ENCODE data around the gene MAPK12. TPM values are rescaled to one million over a fixed set of nuclear protein-coding genes. Genes with fewer than 3 reads are reported as not detected.

The MAPK12 gene
- total and polyA plus RNA-seq, 10 of the 15 experiments (the other 5 are each of a cell fraction or from before 2014, with no cell fraction given), result 1.1 to 38.9 (median 16.3) TPM

DNA sequence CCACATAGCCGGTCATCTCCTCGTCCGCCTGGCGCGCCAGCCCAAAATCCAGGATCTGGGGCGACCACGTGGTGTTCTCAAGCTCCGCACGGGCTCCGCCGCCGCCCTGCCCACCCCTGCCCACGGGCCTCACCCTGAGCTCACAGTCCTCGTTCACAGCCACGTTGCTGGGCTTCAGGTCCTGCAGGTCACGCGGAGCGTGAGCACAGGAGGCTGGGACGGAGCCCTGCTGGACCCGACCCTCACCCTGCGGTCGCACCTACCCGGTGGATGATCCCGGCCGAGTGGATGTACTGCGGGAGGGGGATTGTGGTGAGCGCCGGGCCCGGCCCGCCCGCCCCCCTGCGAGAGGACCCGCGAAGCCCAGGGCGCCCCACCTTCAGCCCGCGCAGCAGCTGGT, 5.5 kb upstream of the MAPK12 start (continued):
- TF ChIP-seq POLR2AphosphoS2 (IDR thresholded peaks at IDR 0.05; ENCODE audit: low read depth, low read length) (no peak), GATAD2B (conservative IDR thresholded peaks at IDR 0.05; ENCODE audit: low read depth) (no peak), BHLHE40 (IDR thresholded peaks at IDR 0.05; ENCODE audit: borderline replicate concordance in 1 of 2, low read depth in 2 of 2, low read length in 1 of 2) (no peak)
- TF ChIP-seq, protein P1, sequence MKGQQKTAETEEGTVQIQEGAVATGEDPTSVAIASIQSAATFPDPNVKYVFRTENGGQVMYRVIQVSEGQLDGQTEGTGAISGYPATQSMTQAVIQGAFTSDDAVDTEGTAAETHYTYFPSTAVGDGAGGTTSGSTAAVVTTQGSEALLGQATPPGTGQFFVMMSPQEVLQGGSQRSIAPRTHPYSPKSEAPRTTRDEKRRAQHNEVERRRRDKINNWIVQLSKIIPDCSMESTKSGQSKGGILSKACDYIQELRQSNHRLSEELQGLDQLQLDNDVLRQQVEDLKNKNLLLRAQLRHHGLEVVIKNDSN (IDR thresholded peaks at IDR 0.05; ENCODE audit: borderline replicate concordance, extremely low read length, insufficient read depth, low read depth, low read length), result no peak

DNA sequence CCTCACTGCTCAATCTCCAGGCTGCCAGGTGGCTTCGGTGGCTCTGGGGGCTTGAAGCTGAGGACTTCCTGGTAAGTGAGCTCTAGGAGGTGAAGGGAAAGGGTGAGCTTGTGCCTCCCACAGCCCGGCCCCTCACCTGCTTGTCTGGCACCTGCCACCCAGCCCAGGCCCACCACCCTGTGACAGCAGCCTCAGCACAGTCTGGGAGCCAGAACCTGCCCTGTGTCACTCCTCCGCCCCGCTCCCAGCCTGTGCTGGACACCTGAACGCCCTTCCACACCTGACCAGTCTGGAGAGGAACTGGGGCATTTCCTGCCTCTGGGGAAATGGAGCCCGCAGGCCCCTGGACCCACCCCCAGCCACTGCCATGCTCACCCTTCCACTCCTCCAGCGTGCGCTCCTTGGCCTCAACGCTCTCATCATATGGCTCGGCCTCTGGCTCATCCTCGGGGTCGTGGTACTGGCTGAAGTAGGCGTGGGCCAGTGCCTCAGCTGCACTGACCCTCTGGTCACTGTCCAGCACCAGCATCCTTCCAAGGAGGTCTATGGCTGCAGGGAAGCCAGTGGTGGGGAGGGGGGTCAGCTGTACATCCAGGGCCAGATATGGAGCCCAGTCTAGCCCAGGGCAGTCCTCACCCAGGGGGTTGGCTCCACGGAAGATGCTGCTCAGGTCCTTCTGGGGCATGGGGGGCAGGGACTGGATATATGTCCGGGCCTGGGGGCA, 3.6 kb upstream of the MAPK12 start:
- no peaks in the 10 kb centered on the region for H3K36me3 ChIP-seq (ENCODE audit: control insufficient read depth in 2 of 2, insufficient read depth in 2 of 2, low read length in 1 of 2)
- no peaks in the 10 kb centered on the region for H3K27me3 ChIP-seq (replicated peaks in 1 of 2; ENCODE audit: control insufficient read depth in 2 of 2, insufficient read depth in 2 of 2, low read length in 1 of 2)
- ATAC-seq (no peak), FAIRE-seq (no peak), DNase-seq (ENCODE audit: low read depth, low spot score) (no peak)
- no peak overlapping the region for H3K27ac ChIP-seq (ENCODE audit: control insufficient read depth, insufficient read depth)
- no TSS peak for BruUV-seq (replicated peaks)
- H4K20me1 ChIP-seq (ENCODE audit: control insufficient read depth, insufficient read depth), result no peaks in the 10 kb centered on the region
- SMC1A ChIA-PET (ENCODE audit: uncharacterized antibody, unreplicated experiment), result interaction anchor here (0.6 kb wide), 1 partner anchor 30 kb away, joined by 3 read pairs; no protein-coding TSS in a partner anchor
- peaks cover 8% of the 10 kb centered on the region for H3K79me2 ChIP-seq (ENCODE audit: control insufficient read depth, insufficient read depth, low read length)
- intact Hi-C loops (cut with micrococcal nuclease; ENCODE audit: unreplicated experiment) (no loop called here), in situ Hi-C loops (cut with MboI) (no loop called here)
- H3K4me3 ChIP-seq, result no peak overlapping the region
- RAD21 ChIA-PET (ENCODE audit: unreplicated experiment), result no interaction called here
- 79% methylated on average over 15 of the region's 15 CpGs for WGBS (ENCODE audit: insufficient coverage, insufficient replicate concordance, low lambda C conversion rate, missing lambda C conversion rate)
- no peak overlapping the region for H3K9ac ChIP-seq (ENCODE audit: control insufficient read depth, insufficient read depth, low read length)
- H3K4me1 ChIP-seq (ENCODE audit: control insufficient read depth, insufficient read depth, low read length), result peaks cover 14% of the 10 kb centered on the region
- H3K4me2 ChIP-seq (ENCODE audit: control insufficient read depth, insufficient read depth), result no peak overlapping the region
- no peaks in the 10 kb centered on the region for H3K9me3 ChIP-seq (replicated peaks; ENCODE audit: control insufficient read depth, insufficient read depth, low read length)
- POLR2A ChIA-PET, result no interaction called here
- CTCF ChIA-PET, result no interaction called here
- H2AFZ ChIP-seq (ENCODE audit: control insufficient read depth, low read depth, low read length), result no peak overlapping the region
- TF ChIP-seq, protein P2, sequence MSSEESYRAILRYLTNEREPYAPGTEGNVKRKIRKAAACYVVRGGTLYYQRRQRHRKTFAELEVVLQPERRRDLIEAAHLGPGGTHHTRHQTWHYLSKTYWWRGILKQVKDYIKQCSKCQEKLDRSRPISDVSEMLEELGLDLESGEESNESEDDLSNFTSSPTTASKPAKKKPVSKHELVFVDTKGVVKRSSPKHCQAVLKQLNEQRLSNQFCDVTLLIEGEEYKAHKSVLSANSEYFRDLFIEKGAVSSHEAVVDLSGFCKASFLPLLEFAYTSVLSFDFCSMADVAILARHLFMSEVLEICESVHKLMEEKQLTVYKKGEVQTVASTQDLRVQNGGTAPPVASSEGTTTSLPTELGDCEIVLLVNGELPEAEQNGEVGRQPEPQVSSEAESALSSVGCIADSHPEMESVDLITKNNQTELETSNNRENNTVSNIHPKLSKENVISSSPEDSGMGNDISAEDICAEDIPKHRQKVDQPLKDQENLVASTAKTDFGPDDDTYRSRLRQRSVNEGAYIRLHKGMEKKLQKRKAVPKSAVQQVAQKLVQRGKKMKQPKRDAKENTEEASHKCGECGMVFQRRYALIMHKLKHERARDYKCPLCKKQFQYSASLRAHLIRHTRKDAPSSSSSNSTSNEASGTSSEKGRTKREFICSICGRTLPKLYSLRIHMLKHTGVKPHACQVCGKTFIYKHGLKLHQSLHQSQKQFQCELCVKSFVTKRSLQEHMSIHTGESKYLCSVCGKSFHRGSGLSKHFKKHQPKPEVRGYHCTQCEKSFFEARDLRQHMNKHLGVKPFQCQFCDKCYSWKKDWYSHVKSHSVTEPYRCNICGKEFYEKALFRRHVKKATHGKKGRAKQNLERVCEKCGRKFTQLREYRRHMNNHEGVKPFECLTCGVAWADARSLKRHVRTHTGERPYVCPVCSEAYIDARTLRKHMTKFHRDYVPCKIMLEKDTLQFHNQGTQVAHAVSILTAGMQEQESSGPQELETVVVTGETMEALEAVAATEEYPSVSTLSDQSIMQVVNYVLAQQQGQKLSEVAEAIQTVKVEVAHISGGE (CRISPR knock-in tag; IDR thresholded peaks at IDR 0.05), result no peak
- TF ChIP-seq ATF7 (IDR thresholded peaks at IDR 0.05; ENCODE audit: low read depth), result no peak
- TF ChIP-seq RFX5 (IDR thresholded peaks at IDR 0.05; ENCODE audit: low read depth, low read length), result no peak
- TF ChIP-seq CEBPB (IDR thresholded peaks at IDR 0.05; ENCODE audit: borderline replicate concordance in 1 of 2, low read depth in 2 of 2, low read length in 2 of 2), result no peak
- no peak for TF ChIP-seq MYC (IDR thresholded peaks at IDR 0.05; ENCODE audit: insufficient read depth, insufficient read length, insufficient replicate concordance, low read length, severe bottlenecking)
- TF ChIP-seq PAX5 (IDR thresholded peaks at IDR 0.05; ENCODE audit: borderline replicate concordance, low read depth, low read length), result no peak
- TF ChIP-seq, protein P3, sequence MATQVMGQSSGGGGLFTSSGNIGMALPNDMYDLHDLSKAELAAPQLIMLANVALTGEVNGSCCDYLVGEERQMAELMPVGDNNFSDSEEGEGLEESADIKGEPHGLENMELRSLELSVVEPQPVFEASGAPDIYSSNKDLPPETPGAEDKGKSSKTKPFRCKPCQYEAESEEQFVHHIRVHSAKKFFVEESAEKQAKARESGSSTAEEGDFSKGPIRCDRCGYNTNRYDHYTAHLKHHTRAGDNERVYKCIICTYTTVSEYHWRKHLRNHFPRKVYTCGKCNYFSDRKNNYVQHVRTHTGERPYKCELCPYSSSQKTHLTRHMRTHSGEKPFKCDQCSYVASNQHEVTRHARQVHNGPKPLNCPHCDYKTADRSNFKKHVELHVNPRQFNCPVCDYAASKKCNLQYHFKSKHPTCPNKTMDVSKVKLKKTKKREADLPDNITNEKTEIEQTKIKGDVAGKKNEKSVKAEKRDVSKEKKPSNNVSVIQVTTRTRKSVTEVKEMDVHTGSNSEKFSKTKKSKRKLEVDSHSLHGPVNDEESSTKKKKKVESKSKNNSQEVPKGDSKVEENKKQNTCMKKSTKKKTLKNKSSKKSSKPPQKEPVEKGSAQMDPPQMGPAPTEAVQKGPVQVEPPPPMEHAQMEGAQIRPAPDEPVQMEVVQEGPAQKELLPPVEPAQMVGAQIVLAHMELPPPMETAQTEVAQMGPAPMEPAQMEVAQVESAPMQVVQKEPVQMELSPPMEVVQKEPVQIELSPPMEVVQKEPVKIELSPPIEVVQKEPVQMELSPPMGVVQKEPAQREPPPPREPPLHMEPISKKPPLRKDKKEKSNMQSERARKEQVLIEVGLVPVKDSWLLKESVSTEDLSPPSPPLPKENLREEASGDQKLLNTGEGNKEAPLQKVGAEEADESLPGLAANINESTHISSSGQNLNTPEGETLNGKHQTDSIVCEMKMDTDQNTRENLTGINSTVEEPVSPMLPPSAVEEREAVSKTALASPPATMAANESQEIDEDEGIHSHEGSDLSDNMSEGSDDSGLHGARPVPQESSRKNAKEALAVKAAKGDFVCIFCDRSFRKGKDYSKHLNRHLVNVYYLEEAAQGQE (IDR thresholded peaks at IDR 0.05; ENCODE audit: low read depth, low read length), result no peak
- TF ChIP-seq ZBED1 (IDR thresholded peaks at IDR 0.05; ENCODE audit: borderline replicate concordance), result no peak
- no peak for TF ChIP-seq HCFC1 (IDR thresholded peaks at IDR 0.05; ENCODE audit: low read length)
- TF ChIP-seq RAD21 (IDR thresholded peaks at IDR 0.05; ENCODE audit: insufficient read depth, low read depth, low read length), result no peak
